ENCODE data around the gene CASP1. TPM values are rescaled to one million over a fixed set of nuclear protein-coding genes. Genes with fewer than 3 reads are reported as not detected.
A peak's percentile ranks its signal among the peaks of the same experiment; 100 is the strongest.
"Not testable (repeated sequence)": the region's sequence is repeated elsewhere in the genome, so short reads cannot be mapped to it uniquely, and the experiment has no call there.

The CASP1 gene
- total RNA-seq, 2 experiments from 2014 or later = 23.8 to 24.5 TPM

- peaks cover 18% of the 10 kb centered on the region for H3K4me1 Mint-ChIP-seq (ENCODE audit: low read depth)
- H3K9me3 Mint-ChIP-seq; DNase-seq; H3K27ac Mint-ChIP-seq; H3K36me3 Mint-ChIP-seq (ENCODE audit: low read depth); H3K27me3 Mint-ChIP-seq (ENCODE audit: low read depth); H3K4me3 Mint-ChIP-seq: not testable (repeated sequence)
- CTCF ChIA-PET = interaction anchor here (0.7 kb wide), 1 partner anchor 102 kb away, joined by 3 read pairs; no protein-coding TSS in a partner anchor
- intact Hi-C loops (cut with micrococcal nuclease) = loop anchor here (2.0 kb wide), 1 partner anchor 35 kb away; the partner anchor contains the start of gene CASP1
Observed at GRCh38 chr11:105069749-105070148, 34.8 kb upstream of the CASP1 start.

GRCh38 chr11:105063245-105063941 lies 28.4 kb upstream of the CASP1 start:
- DNase-seq; intact Hi-C loops (cut with micrococcal nuclease); H3K27ac Mint-ChIP-seq; H3K9me3 Mint-ChIP-seq; H3K4me3 Mint-ChIP-seq; CTCF ChIA-PET; H3K4me1 Mint-ChIP-seq (ENCODE audit: low read depth); H3K27me3 Mint-ChIP-seq (ENCODE audit: low read depth): not testable (repeated sequence)
- peaks cover 11% of the 10 kb centered on the region for H3K36me3 Mint-ChIP-seq (ENCODE audit: low read depth)

GRCh38 chr11:105057432-105057831 lies 22.5 kb upstream of the CASP1 start:
- Mint-ChIP-seq H3K4me3 (no peak overlapping the region), H3K4me1 (ENCODE audit: low read depth) (no peaks in the 10 kb centered on the region), H3K9me3 (no peaks in the 10 kb centered on the region), H3K36me3 (ENCODE audit: low read depth) (peaks cover 9% of the 10 kb centered on the region), H3K27ac (no peak overlapping the region), H3K27me3 (ENCODE audit: low read depth) (peaks cover 2% of the 10 kb centered on the region)
- intact Hi-C loops (cut with micrococcal nuclease) = no loop called here
- CTCF ChIA-PET = no interaction called here
- no peak for DNase-seq

GRCh38 chr11:105056446-105056845 lies 21.5 kb upstream of the CASP1 start:
- no peak for DNase-seq
- Mint-ChIP-seq H3K36me3 (ENCODE audit: low read depth) (peaks cover under 1% of the 10 kb centered on the region), H3K9me3 (no peaks in the 10 kb centered on the region), H3K4me3 (no peak overlapping the region), H3K4me1 (ENCODE audit: low read depth) (no peaks in the 10 kb centered on the region), H3K27me3 (ENCODE audit: low read depth) (peaks cover 2% of the 10 kb centered on the region), H3K27ac (no peak overlapping the region)
- intact Hi-C loops (cut with micrococcal nuclease) = no loop called here
- CTCF ChIA-PET = no interaction called here

- no peaks in the 10 kb centered on the region for H3K4me1 Mint-ChIP-seq (ENCODE audit: low read depth)
- intact Hi-C loops (cut with micrococcal nuclease) = no loop called here
- H3K27ac Mint-ChIP-seq = no peak overlapping the region
- CTCF ChIA-PET = interaction anchor here (0.7 kb wide), 1 partner anchor 501 kb away, joined by 4 read pairs; no protein-coding TSS in a partner anchor
- no peaks in the 10 kb centered on the region for H3K9me3 Mint-ChIP-seq
- no peak for DNase-seq
- no peak overlapping the region for H3K4me3 Mint-ChIP-seq
- H3K36me3 Mint-ChIP-seq (ENCODE audit: low read depth) = no peaks in the 10 kb centered on the region
- H3K27me3 Mint-ChIP-seq (ENCODE audit: low read depth) = peaks cover 2% of the 10 kb centered on the region
Observed at GRCh38 chr11:105054723-105055493, 20.0 kb upstream of the CASP1 start.

- Mint-ChIP-seq H3K9me3 (no peaks in the 10 kb centered on the region), H3K36me3 (ENCODE audit: low read depth) (no peaks in the 10 kb centered on the region), H3K4me3 (no peak overlapping the region), H3K27ac (no peak overlapping the region), H3K27me3 (ENCODE audit: low read depth) (no peaks in the 10 kb centered on the region), H3K4me1 (ENCODE audit: low read depth) (no peaks in the 10 kb centered on the region)
- no peak for DNase-seq
- CTCF ChIA-PET = no interaction called here
- intact Hi-C loops (cut with micrococcal nuclease) = no loop called here
Observed at GRCh38 chr11:105052487-105052886, 17.5 kb upstream of the CASP1 start.

- Mint-ChIP-seq H3K4me3 (no peak overlapping the region), H3K27ac (no peak overlapping the region), H3K9me3 (no peaks in the 10 kb centered on the region), H3K27me3 (ENCODE audit: low read depth) (no peaks in the 10 kb centered on the region), H3K4me1 (ENCODE audit: low read depth) (peaks cover 6% of the 10 kb centered on the region), H3K36me3 (ENCODE audit: low read depth) (no peaks in the 10 kb centered on the region)
- intact Hi-C loops (cut with micrococcal nuclease) = no loop called here
- no peak for DNase-seq
- CTCF ChIA-PET = no interaction called here
Observed at GRCh38 chr11:105051559-105051958, 16.6 kb upstream of the CASP1 start.

GRCh38 chr11:105049481-105049880 lies 14.5 kb upstream of the CASP1 start:
- no peak for DNase-seq
- Mint-ChIP-seq H3K4me1 (ENCODE audit: low read depth) (peaks cover 23% of the 10 kb centered on the region), H3K27ac (no peak overlapping the region), H3K9me3 (no peaks in the 10 kb centered on the region), H3K36me3 (ENCODE audit: low read depth) (no peaks in the 10 kb centered on the region), H3K27me3 (ENCODE audit: low read depth) (no peaks in the 10 kb centered on the region), H3K4me3 (no peak overlapping the region)
- CTCF ChIA-PET = no interaction called here
- intact Hi-C loops (cut with micrococcal nuclease) = loop anchor here (5.0 to 10.0 kb wide), 2 partner anchors 342 to 1025 kb away; partner anchors contain the start of genes AASDHPPT and KBTBD3

- H3K27ac Mint-ChIP-seq = no peak overlapping the region
- H3K4me3 Mint-ChIP-seq = no peak overlapping the region
- peaks cover 40% of the 10 kb centered on the region for H3K4me1 Mint-ChIP-seq (ENCODE audit: low read depth)
- no peaks in the 10 kb centered on the region for H3K9me3 Mint-ChIP-seq
- no peaks in the 10 kb centered on the region for H3K36me3 Mint-ChIP-seq (ENCODE audit: low read depth)
- H3K27me3 Mint-ChIP-seq (ENCODE audit: low read depth) = no peaks in the 10 kb centered on the region
- CTCF ChIA-PET = no interaction called here
- DNase-seq = no peak
- intact Hi-C loops (cut with micrococcal nuclease) = loop anchor here (5.0 to 10.0 kb wide), 2 partner anchors 340 to 1028 kb away; partner anchors contain the start of genes AASDHPPT and KBTBD3
Observed at GRCh38 chr11:105046898-105047579, 12.1 kb upstream of the CASP1 start.

- DNase-seq = no peak
- CTCF ChIA-PET = no interaction called here
- peak overlapping the region; percentile 43 for H3K4me3 Mint-ChIP-seq
- no peak overlapping the region for H3K27ac Mint-ChIP-seq
- H3K9me3 Mint-ChIP-seq = no peaks in the 10 kb centered on the region
- intact Hi-C loops (cut with micrococcal nuclease) = loop anchor here (1.0 to 10.0 kb wide), 6 partner anchors 10 to 1029 kb away; partner anchors contain the start of genes AASDHPPT, CASP1, CASP4 and KBTBD3
- peaks cover 3% of the 10 kb centered on the region for H3K36me3 Mint-ChIP-seq (ENCODE audit: low read depth)
- H3K4me1 Mint-ChIP-seq (ENCODE audit: low read depth) = peaks cover 45% of the 10 kb centered on the region
- no peaks in the 10 kb centered on the region for H3K27me3 Mint-ChIP-seq (ENCODE audit: low read depth)
Observed at GRCh38 chr11:105045676-105046296, 10.8 kb upstream of the CASP1 start.

- H3K4me3 Mint-ChIP-seq = peak within 1 kb of the TSS; percentile 83
- H3K27me3 Mint-ChIP-seq (ENCODE audit: low read depth); H3K36me3 Mint-ChIP-seq (ENCODE audit: low read depth); H3K9me3 Mint-ChIP-seq: not testable (repeated sequence)
- peaks cover 46% of the 10 kb centered on the region for H3K4me1 Mint-ChIP-seq (ENCODE audit: low read depth)
- CTCF ChIA-PET = interaction anchor here (1.1 kb wide), 1 partner anchor 10 kb away, joined by 3 read pairs; the partner anchor contains the start of gene CASP1
- DNase-seq = peak; percentile 64
- peak within 1 kb of the TSS; percentile 82 for H3K27ac Mint-ChIP-seq
- intact Hi-C loops (cut with micrococcal nuclease) = loop anchor here (1.0 to 10.0 kb wide), 6 partner anchors 10 to 1030 kb away; partner anchors contain the start of genes AASDHPPT, CASP1, CASP4 and KBTBD3
Observed at GRCh38 chr11:105044557-105045524, 9.9 kb upstream of the CASP1 start, which contains the start of gene CARD16. Gene CARD16 (minus strand): TSS chr11:105045335. CDS start chr11:105045297, 38 bp downstream.

Data from activated naive CD4-positive, alpha-beta T cell treated with anti-CD3 and anti-CD28 coated beads for 36 hours (primary cell).